HG02678 (cell line): ENCODE results near the gene CXCL10.
"Not testable (repeated sequence)": the region's sequence is repeated elsewhere in the genome, so short reads cannot be mapped to it uniquely, and the experiment has no call there.

ENCODE experiments used
- ATAC-seq: cut with Tn5 transposase; IDR thresholded peaks from one replicate; pipeline ENCODE4 v1.9.1; 2021; ENCODE audit warnings: mild to moderate bottlenecking, moderate library complexity; ENCODE audit not compliant: unreplicated experiment

Gene CXCL10

DNA sequence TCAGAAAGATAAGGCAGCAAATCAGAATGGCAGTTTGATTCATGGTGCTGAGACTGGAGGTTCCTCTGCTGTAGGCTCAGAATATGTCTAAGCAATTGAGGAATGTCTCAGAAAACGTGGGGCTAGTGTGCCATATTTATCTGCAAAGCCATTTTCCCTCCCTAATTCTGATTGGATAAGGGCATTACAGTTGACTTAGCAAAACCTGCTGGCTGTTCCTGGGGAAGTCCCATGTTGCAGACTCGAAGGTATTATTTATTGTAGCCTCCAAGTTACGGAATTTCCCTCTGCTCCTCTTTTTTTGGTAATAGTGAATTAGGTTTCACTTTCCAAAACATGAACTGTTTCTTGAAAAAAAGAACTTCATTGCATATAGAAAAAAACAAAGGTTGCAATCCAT is at the start of gene CXCL10:
Gene CXCL10, minus strand, starts transcription at position 109 of the 400 bp plus-strand sequence. Its CDS starts 66 bp downstream, at position 43.
- no peak for ATAC-seq

DNA sequence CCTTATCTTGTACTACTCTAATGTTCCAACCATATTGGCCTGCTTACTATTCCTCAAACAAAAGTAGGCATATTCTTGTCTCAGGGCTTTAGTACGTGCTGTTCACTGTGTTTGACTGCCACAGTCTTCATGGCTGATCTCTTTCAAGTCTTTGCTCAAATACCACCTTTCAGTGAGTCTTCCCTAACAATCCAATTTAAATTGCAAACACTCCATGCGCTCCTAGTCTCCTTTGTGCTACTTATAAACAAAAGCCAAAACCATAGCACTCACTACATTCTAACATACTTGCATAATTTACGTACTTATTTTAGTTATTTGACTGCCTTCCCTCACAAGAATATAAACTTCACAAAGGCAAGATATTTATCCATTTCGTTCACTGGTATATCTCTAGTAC is 49.5 kb upstream of the CXCL10 start:
- ATAC-seq, result no peak

DNA sequence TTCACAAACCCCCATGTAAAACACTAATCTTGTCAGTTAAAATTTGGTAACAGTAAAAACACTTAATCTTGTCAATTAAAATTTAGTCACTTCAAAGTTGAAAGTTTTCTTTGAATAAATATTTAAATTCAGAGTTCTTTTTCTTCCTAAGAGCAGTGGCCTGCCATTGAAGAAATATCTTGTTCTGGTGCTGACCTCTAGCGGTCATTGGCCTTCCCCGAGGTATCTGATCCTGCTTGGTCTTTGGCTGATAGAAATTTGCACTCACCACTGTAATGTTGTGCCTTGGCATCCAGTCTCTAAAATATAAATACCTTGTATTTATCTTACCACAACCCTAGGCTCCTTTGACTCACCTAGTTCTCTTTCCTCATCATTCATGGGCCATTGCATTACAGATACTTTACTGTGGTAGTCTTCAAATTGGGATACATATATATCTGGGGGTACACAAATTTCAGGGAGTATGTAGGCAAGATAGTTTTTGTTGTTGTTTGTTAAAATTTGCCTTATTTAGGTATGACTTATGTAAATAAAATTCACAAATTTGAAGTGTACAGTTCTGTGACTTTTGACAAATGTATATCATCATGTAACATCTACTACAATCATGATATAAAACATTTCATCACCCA is 44.5 kb upstream of the CXCL10 start:
- ATAC-seq, result peak; percentile 79

DNA sequence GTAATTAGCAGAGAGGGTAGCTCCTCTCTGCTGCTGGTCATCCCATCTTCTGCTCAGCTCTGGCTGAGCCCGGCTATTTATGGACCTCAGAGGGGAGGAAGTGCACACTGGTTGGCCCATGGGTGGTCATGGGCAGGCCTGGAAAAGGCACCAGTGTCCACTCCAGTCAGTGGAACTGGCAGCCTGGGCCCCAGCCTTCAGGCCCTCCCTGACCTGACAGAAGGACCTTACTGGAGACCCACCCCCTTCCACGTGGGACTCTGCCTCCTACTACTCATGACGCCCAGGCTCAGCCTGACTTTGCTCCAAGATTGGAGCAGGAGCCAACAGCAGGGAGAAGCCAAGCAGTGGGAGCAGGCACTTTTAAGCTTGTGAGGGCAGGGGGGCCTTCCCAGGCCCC is 43.2 kb upstream of the CXCL10 start:
- no peak for ATAC-seq

DNA sequence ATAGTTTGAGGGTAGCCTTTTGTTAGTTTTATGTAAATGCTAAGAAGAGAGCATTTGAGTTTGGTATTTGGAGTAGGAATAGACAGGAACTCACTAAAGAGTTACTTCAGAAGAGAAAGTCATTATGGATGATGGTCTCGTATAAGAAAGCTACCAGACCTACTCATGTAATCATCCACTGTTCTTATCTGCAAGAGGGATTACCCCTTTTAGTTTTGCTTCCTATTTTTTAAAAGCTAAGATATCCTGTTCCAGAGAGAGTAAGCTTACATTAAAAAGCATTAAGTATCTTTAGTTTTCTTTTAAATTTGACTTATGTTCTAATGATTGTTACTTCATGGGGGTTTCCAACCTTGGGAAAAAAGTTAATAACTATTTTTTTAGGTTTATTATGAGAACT is 38.7 kb upstream of the CXCL10 start:
- ATAC-seq, result peak; percentile 61

DNA sequence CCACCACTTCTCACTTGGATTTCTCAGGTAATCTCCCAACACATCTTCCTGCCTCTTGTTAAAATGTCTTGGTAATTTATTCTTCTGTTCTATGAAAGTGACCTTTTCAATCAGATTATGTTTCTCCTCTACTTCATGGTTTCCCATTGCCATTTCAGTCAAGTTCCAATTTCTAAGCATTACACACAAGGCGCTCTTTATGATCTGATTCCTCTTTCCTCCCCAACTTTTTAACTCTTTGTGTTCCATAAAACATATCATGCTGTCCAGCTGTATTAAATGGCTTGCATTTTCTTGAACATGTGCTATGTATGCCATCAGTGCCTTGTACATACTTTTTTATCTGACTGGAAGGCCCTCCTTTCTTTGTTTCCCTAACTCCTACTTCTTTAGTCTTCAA is 38.1 kb upstream of the CXCL10 start:
- ATAC-seq, result no peak

DNA sequence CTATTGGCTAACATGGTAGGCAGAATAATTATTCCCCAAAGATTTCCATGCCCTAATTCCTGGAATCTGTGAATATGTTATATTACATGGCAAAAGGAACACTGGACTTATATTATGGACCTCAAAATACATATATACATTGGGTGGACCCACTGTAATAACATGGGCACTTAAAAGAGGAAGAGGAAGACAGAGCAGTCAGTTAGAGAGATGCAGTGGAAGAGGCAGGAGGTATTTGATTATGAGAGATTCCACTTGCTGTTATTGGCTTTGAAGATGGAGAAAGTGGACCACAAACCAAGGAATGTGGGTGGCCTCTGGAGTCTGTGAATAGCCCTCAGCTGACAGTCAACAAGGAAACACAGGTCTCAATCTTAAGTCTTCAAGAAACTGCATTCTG is 37.2 kb upstream of the CXCL10 start:
- ATAC-seq, result no peak

DNA sequence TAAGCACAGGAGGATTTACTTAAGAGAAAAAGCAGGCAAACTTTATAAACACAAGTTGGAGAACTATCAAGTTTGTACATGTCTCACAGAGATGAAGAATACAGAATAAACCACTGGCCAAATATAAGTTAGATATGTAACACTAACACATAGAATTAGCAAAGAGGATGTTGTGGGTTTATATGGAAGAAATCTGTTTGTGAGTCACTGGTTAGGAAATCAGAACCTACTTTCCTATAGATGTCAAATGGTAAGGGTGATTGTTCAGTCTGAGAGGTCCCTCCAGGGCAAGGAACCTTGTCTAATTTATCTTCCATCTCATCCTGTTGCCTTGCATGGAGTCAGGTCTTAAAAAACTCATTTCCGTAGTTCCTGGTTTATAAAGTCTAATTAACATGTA is 36.5 kb upstream of the CXCL10 start:
- ATAC-seq, result no peak

DNA sequence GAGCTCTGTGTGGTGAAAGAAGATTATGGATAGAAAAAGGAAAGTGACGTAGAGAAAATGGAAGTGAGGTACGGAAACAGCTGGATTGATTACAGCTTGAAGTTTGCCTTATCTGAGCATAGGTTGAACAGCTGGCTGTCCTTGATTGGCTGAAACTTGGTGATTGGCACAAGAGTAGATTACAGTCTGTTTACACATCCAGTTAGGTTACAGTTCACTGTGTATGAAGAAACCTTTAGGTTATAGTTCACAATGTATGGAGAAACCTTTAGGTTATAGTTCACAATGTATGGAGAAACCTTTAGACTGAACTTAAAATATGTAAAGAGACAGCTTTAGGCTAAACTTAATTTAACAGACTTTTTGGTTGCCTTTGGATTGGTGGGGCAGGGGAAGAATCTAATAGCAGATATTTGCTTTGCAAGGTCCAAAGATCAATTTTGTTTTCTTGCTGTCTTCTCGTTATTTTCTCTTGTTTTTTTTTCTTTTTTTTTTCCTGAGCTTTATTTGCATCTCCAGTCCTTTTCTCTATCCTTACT is 35.7 kb upstream of the CXCL10 start:
- no peak for ATAC-seq

DNA sequence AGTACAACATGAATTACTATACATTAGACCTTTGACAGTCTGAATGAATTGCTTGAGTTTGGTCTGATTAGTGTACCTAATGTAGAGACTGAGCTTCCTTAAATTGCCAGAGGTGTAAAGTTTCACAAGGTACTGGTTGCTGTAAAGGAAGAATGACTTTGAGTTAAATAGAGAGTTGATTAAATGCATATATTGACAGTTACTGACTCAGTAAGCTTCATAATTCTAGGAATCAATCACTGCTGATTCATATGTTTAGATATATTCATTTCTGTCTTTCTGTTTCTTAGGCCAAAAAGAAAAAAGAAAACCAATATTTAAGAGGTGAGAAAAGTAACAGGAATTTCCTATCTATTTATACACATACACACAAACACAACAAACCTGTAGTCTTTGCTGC is 35.0 kb upstream of the CXCL10 start:
- ATAC-seq, result peak; percentile 31

DNA sequence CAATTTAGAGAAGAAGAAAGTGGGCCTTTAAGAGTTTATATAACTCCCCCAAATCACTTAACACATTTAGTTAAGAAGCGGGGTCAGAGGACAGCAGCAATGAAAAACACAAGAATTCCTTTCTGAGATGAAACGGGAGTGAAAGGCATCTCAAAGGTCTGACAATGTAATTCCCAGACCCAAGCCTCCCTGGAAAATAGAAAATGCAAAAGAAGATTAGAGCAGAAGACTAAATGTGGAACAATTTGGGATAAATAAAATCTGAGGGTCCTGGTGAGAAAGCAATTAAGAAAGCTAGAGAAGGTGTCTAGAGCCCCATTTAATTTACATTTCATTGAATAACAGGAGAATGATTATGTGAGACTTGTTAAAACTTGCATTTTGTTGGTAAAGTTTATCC is 32.1 kb upstream of the CXCL10 start:
- no peak for ATAC-seq

DNA sequence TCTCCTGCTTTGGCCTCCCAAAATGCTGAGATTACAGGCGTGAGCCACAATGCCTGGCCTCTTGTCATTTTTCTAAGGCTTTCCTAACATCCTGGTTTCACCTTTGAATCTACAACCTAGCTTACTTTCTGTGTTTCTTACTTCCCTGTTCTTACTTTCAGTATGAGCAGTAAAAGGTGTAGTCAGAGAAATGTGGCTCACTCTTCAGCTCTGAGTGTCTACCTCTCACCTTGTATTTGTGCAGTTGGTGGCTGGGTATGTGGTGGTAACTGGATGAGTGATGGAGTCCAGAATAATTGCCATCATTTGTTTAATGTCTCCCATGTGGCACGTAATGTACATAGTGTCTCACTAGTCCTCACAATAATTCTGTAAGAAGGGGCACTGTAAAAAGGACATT is 31.7 kb upstream of the CXCL10 start:
- ATAC-seq, result peak; percentile 98

DNA sequence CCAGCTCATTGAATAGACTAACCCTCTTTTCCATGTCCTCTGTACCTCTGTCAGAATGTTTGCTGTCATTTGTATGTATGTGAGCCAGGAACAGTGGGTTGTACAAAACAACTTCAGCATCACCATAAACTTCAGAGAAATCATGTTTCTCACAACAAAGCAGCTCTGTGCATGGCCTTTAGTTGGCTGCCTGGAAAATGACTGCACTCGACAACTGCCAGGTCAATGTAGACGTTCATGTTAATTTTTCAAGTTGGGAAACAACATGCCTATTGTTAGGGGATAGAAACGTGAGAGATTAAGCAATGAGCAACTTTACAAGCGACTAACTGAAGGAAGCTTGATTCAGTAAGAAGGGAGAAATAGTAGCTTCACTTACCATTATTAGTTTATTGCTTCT is 30.4 kb upstream of the CXCL10 start:
- ATAC-seq, result no peak

DNA sequence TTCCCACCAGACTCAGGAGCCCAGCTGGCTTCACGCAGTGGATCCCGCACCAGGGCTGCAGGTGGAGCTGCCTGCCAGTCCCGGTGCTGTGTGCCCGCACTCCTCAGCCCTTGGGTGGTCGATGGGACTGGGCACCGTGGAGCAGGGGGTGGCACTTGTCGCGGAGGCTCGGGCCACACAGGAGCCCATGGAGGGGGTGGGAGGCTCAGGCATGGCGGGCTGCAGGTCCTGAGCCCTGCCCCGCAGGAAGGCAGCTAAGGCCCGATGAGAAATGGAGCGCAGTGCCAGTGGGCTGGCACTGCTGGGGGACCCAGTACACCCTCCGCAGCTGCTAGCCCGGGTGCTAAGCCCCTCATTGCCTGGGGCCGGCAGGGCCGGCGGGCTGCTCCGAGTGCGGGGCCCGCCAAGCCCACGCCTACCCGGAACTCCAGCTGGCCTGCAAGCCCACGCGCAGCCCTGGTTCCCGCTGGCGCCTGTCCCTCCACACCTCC is 27.3 kb upstream of the CXCL10 start:
- ATAC-seq, result not testable (repeated sequence)

DNA sequence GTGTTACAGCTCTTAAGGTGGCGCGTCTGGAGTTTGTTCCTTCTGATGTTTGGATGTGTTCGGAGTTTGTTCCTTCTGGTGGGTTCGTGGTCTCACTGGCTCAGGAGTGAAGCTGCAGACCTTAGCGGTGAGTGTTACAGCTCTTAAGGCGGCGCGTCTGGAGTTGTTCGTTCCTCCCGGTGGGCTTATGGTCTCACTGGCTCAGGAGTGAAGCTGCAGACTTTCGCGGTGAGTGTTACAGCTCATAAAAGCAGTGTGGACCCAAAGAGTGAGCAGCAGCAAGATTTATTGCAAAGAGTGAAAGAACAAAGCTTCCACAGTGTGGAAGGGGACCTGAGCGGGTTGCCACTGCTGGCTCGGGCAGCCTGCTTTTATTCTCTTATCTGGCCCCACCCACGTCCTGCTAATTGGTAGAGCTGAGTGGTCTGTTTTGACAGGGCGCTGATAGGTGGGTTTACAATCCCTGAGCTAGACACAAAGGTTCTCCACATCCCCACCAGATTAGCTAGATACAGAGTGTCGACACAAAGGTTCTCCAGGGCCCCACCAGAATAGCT is 26.6 kb upstream of the CXCL10 start:
- ATAC-seq, result not testable (repeated sequence)

DNA sequence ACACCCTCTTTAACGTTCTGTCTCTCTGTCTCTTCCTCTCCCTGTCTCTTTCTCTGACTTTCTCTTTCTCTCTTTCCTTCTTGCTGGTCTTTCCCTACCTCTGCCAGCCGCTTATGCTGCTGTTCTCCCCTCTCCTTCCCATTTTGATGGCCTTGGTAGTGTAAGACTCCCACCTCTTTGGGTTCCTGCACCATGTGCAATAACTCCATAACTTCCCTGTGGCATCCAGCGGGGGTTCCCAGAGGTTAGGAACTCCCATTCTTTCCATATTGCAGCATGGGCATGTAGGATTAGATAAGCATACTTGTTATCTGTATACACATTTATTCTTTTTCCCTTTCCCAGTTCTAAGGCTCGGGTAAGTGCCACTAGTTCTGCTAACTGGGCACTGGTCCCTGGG is 21.4 kb upstream of the CXCL10 start:
- not testable (repeated sequence) for ATAC-seq

DNA sequence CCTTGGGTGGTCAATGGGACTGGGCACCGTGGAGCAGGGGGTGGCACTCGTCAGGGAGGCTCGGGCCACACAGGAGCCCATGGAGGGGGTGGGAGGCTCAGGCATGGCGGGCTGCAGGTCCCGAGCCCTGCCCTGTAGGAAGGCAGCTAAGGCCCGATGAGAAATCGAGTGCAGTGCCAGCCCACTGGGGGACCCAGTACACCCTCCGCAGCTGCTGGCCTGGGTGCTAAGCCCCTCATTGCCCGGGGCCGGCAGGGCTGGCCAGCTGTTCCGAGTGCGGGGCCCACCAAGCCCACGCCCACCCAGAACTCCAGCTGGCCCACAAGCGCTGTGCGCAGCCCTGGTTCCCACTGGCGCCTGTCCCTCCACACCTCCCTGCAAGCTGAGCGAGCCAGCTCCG is 20.0 kb upstream of the CXCL10 start:
- not testable (repeated sequence) for ATAC-seq

DNA sequence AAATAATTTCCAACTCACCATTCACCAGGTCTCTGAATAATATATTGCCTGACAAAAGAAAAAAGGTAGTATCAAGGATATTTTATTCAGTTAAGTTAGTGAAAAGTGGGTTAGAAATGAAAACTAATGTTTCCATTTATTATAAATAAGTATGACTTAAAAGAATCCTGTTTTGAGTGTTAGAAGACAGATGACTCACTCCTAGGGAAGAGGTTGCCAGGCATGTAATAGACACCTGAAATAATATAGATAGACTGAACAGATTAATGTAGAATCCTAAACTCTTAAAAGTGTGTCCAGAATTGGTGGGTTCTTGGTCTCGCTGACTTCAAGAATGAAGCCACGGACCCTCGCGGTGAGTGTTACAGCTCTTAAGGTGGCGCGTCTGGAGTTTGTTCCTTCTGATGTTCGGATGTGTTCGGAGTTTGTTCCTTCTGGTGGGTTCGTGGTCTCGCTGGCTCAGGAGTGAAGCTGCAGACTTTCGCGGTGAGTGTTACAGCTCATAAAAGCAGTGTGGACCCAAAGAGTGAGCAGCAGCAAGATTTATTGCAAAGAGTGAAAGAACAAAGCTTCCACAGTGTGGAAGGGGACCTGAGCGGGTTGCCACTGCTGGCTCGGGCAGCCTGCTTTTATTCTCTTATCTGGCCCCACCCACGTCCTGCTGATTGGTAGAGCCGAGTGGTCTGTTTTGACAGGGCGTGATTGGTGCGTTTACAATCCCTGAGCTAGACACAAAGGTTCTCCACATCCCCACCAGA is 19.1 kb upstream of the CXCL10 start:
- not testable (repeated sequence) for ATAC-seq

DNA sequence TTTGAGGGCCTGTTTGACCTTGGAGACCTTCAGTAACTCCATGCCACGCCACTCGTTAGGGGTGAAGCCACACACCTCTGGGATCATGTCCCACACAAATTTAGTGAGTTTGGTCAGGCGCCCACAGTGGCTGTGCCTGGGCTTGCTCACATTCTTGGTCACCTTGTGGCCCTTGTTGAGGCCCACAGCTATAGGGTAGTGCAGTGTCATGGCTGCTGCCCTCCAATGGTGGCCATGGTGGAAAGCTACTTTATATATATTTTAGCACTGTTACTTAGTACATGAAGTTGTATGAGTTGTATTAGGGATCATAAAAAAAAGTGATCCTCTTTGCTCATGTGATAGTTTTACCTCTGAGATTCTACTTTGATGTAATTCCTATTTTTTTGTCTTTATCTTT is 13.6 kb upstream of the CXCL10 start:
- ATAC-seq, result no peak

DNA sequence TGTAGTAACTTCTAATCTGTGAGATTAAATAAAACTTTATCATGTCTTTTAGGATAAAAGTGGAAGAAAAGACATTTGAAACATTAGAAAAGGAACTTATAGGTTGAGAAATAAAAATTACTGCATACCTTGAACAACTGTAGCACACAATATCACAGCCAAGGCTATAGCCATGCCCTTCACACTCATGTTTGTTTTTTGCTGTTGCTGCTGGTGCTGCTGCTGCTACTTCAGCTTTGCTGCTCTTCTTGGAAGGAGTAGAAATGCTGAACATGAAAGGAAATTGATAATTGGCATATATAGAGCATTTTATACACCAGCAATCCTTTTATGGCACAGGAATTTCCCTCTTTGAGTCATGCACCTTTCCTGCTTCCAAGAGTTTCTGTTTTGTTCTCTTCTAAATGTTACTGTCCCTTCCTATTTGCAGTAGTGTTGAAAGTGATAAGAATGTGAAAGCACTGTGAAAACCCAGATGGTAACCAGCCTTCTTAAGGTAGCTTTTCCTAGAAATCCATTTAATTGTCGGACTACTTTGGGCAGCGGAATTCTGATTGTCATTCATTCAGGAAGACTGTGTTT is 12.6 kb upstream of the CXCL10 start, which contains the start of gene CXCL11:
Gene CXCL11, minus strand, starts transcription at position 272 of the 582 bp plus-strand sequence. Its CDS starts 83 bp downstream, at position 189.
- ATAC-seq, result no peak

DNA sequence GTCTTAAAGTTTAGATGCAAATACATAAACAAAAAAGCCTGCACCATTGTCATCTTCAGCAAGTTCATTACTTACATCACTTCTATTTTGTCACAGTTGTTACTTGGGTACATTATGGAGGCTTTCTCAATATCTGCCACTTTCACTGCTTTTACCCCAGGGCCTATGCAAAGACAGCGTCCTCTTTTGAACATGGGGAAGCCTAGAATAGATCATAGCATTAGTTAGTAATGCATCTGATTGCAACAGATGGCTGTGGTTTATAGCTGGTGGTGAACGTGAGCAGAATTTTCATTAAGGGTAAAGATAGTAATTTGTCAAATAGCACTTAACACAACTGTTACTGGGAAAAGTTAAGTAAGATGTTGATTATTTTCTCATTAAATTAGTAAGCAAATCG is 11.8 kb upstream of the CXCL10 start:
- peak; percentile 56 for ATAC-seq
